CD4-positive, alpha-beta T cell treated with Interleukin-4 for 1 hour (primary cell): ENCODE results near the gene ALDH1L1.
A peak's percentile ranks its signal among the peaks of the same experiment; 100 is the strongest.

Experiments used
- DNase-seq, 2 donors: peaks; one replicate each; pipeline ENCODE4 v3.0.0-alpha.2; 2020 to 2022

The ALDH1L1 gene

DNA sequence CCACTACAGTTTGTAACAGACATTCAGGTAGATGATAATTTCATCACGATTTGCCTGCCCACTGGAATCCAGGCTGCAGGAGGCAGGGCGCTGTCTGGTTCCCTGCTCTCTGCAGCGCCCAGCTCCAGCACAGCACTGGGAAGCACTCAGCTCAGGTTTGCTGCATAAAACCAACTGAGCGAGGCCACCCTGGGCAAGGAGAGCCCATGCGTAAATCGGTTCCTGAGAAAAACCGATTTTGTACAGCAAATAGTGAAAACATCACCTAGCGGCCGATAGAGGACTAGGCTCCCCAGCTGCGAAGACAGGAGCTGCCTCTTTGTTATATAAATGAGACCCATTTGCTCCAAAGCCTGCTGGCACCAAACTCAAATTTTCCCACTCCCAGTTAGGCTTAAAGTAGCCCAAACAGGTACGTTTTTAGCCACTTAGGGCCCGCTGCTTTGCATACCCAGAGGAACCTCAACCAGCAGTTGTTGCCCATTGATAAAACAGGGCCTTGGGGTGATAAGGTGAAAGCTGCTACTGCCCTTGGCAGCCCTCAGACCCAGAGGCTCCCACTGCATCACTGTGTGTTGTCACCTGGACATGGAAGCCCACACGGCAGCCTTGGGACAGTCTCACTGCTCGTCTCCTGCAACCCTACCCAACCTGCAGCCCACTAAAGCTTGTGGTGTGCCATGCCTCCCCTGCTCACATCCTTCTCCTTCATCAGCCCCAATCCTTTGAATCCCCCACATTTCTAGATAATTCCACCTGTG lies 47.5 kb downstream of the ALDH1L1 start:
- DNase-seq = peak in 1 of 2 donors; percentile 3

GRCh38 chr3:126131881-126132750 lies 48.3 kb downstream of the ALDH1L1 start:
- peak in 1 of 2 donors; percentile 6 for DNase-seq

- DNase-seq = peak in 1 of 2 donors; percentile 10
Measured at GRCh38 chr3:126130981-126131745, 49.2 kb downstream of the ALDH1L1 start.

GRCh38 chr3:126130081-126130855 lies 50.1 kb downstream of the ALDH1L1 start:
- DNase-seq = peak in 1 of 2 donors; percentile 9

DNA sequence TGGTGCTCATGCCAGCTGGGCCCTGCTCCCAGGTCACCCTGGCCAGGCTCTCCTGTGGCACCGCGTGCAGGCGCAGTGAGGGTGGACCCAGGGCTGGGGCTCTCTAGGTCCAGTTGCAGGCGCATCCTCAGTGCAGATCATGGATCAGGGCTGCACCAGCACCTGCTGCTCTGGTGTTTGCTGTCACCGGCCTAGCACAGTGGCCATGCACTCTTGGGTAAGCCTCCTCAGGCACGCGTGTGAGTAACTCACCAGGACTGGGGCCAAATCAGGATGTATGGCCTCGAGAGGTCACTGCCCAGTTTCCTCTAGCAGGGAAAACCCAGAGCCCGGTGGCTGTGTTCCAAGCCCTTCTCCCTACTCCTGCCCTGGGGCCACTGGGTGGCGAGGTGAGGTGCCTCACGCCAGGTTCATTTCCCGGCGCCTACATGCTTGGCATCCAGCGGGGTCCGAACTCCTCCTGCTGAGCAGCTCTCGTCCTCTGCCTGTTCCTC lies 50.9 kb downstream of the ALDH1L1 start:
- peak in 1 of 2 donors; percentile 9 for DNase-seq

- peak in 1 of 2 donors; percentile 4 for DNase-seq
Measured at GRCh38 chr3:126128504-126129397, 51.6 kb downstream of the ALDH1L1 start.

- no peak for DNase-seq
Measured at GRCh38 chr3:126127904-126128303, 52.5 kb downstream of the ALDH1L1 start.

DNA sequence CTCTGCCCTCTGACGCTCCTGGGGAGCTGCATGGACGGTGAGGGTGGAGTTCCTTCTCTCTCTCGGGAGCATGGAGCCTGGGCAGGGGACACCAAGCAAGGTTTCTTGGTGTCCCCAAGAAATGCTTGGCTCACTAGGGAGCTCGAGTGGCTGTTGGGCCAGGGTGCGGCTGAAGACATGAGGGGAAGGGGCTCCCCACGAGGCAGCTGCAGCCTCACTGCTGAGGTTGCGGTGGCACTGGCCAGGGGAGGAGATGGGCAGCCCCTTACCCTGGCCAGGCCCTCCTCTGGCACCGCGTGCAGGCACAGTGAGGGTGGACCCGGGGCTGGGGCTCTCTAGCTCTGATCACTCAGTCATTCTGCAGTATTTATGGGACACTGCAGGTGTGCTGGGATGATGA lies 52.9 kb downstream of the ALDH1L1 start:
- no peak for DNase-seq

DNA sequence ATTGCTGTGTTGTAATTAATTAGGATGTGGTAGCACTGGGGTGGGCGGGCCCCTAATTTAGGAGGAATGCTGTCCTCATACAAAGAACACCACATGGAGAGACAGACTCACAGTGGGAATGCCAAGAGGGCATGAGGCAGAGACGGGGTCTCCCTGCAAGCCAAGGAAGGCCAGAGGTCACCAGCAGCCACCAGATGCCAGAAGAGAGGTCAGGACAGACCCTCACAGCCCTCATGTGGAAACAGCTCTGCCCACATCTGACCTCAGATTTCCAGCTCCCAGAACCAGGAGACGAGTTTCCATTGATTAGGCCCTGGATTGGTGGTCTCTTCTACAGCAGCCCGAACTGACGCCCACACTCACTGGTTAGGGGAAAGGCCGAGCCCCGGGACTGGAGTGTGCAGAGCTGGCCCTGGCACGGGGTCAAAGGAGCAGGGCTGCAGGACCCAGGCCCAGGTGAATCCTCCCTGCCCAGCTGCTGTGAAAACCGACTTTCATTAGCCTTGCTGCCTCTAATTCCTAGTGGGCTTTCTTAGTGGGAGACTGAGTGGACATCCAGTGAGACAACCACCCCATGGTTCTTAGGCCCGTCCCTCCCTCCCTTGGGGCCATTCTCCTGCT lies 53.5 kb downstream of the ALDH1L1 start:
- no peak for DNase-seq

- DNase-seq = no peak
Measured at GRCh38 chr3:126126286-126126685, 54.1 kb downstream of the ALDH1L1 start.

DNA sequence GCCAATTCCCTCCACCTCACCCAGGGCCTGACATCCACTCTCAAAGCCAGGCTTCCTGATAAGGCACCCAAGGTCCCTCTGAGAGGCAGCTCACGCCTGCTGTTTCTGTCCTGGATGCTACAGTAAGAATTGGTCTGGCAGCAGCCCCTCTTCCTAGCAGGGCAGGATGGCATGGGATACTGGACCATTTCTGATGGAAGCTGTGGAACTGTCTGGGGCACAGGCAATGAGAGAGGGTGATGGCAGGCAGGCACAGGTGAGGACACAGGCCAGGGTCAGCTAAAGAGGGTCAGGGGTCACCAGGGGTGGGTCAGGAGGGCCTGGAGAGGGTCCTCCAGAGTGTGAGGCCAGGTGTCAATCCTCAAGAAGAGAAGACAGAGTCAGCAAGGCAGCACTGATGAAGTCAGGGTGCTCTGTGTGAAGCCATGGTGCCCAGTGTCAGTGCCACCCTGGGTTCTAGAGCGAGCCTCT lies 54.6 kb downstream of the ALDH1L1 start:
- DNase-seq = no peak

DNA sequence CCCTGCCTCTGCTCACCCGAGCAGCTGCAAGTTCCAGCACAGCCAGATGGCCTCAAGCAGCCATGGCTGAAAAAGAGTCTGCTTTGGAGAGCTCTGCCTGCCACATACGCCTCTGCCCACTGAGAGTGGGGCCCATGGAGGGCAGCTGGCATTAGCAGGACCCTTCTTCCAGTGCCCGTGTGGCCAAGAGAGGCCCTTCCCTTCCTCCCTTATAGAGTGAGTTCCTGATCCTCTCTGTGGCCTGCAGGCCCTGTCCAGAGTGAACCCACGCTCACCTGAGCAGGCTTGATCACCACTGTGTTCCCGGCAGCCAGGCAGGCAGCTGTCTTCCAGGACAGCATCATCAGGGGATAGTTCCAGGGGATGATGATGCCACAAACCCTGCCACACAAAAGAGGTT lies 55.0 kb downstream of the ALDH1L1 start:
- no peak for DNase-seq

DNA sequence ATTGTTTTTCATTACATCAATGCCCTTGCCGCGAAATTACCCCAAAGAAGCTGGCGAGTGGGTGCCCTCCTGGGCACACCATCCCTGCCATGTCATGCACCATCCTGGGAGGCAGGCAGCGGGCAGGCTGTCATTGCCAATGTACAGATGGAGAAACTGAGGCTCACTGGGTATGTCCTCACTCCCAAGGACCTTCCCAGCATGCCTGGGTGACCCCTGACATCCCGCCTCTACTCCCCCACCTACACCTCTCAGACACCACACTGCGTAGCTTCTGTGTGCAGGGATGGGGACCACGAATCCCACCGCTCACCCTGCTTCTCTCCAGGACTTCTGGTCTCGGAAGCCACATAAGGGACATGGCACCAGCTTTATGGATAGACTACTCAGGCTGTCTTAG lies 55.5 kb downstream of the ALDH1L1 start:
- no peak for DNase-seq

DNA sequence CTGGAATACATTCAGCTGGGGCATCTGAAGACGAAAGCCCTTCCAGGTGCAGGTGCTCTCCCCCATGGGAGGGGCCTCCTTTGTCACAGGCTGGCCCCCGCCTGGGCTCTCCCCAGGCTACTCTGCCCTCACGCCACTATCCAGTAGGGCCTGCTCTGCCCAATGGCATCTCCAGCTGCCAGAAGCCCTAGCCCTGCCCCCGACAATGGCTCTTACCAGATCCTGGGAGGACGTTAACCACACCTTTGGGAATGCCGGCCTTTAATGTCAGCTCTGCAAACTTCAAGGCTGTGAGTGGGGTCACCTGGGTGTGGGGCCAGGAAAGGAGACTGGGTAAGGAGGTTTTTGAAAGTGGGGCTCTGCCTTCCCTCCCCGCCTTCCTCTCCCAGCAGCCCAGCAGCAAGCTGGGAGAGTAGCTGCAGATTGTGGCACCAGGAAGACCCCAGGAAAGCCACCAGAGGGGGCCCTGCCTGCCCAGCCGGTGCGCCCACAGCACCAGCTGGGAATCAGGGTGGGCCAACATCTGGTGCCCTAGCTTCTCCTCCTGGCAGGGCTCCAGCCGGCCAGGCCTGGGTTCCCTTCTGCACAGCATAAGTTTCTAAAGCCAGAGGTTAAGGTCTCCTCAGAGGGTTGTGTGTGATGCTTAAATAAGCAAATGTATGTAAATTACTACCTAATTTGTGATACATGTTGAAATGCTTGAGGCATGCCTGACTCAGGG lies 56.1 kb downstream of the ALDH1L1 start:
- no peak for DNase-seq

DNA sequence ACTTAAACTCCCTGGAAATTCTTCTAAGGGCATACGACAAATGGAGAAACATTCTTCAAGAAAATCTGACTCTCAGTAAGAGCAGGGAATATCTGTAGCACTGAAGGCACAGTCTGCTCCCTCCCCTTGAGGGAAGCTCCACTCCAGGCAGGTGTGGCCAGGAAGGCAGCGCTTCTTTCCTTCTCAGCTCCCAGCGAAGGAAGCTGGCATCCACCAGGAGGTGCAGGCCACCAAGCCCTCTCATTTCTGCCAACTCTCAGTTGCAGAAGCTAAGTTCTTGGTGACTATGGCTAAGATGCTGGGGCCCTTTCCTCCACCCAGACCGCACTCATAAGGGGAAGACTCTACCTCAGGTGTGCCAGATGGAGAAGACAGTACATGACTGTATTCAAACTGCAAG lies 58.8 kb downstream of the ALDH1L1 start:
- no peak for DNase-seq

GRCh38 chr3:126121074-126121473 lies 59.3 kb downstream of the ALDH1L1 start:
- no peak for DNase-seq

GRCh38 chr3:126119976-126120375 lies 60.4 kb downstream of the ALDH1L1 start:
- peak in 1 of 2 donors; percentile 2 for DNase-seq

GRCh38 chr3:126119008-126119675 lies 61.2 kb downstream of the ALDH1L1 start:
- peak in 1 of 2 donors; percentile 2 for DNase-seq

DNA sequence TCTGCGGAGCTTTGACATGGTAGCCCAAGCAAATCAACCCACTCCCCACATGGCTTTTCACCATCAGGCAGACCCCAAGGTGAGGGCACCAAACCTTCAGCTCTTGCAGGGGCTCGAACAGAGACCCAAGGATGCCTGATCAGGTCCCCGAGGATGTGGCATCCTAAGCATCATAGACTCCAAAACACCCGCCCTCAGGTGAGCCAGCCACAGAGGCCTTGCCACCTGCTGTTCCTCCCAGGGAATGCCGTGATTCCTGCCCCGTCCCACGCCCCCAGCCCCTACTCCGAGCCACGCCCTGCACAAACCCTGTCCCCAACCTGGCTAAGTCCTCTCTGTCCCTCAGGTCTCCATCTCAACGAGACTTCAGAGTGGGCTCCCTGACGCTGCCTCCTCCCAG lies 61.8 kb downstream of the ALDH1L1 start:
- DNase-seq = peak in 1 of 2 donors; percentile 7
